ENCODE results near the gene JAKMIP1. TPM values are rescaled to one million over a fixed set of nuclear protein-coding genes. Genes with fewer than 3 reads are reported as not detected.

Gene JAKMIP1
- polyA plus RNA-seq, 3 donors: 0.08 TPM; not detected in 2

GRCh38 chr4:5976921-5977320, 223.4 kb downstream of the JAKMIP1 start:
- H3K36me3 Mint-ChIP-seq: no peaks in the 10 kb centered on the region
- Histone ChIP-seq H3K27ac (ENCODE audit: low read depth in 1 of 2, low read length in 2 of 2) (no peak overlapping the region), H3K4me3 (replicated peaks in 1 of 3; ENCODE audit: low read depth in 2 of 3, low read length in 3 of 3) (no peak overlapping the region), H3K4me2 (replicated peaks; ENCODE audit: extremely low read depth, low read length, poor library complexity, severe bottlenecking) (no peak overlapping the region), H3K79me2 (ENCODE audit: insufficient read depth, low read length) (no peaks in the 10 kb centered on the region), H3K27me3 (ENCODE audit: control insufficient read depth in 2 of 2, insufficient read depth in 2 of 2, low read length in 2 of 2) (no peaks in the 10 kb centered on the region), H2AFZ (ENCODE audit: insufficient read depth, low read depth, low read length, poor library complexity, severe bottlenecking) (no peak overlapping the region), H3K9me3 (replicated peaks in 1 of 2; ENCODE audit: control insufficient read depth in 1 of 2, insufficient read depth in 1 of 2, low read length in 2 of 2) (no peaks in the 10 kb centered on the region), H3K4me1 (ENCODE audit: control insufficient read depth in 1 of 2, insufficient read depth in 2 of 2, low read length in 2 of 2) (no peaks in the 10 kb centered on the region), H3K36me3 (replicated peaks in 1 of 2; ENCODE audit: control insufficient read depth in 1 of 2, insufficient read depth in 2 of 2, low read length in 2 of 2) (no peaks in the 10 kb centered on the region), H3K9ac (ENCODE audit: insufficient read depth, low read length, poor library complexity, severe bottlenecking) (no peak overlapping the region), H4K20me1 (ENCODE audit: insufficient read depth, low read length) (no peaks in the 10 kb centered on the region)
- 70% methylated on average over 7 of the region's 9 CpGs for WGBS (ENCODE audit: insufficient coverage)
- H3K4me3 Mint-ChIP-seq: no peak overlapping the region
- intact Hi-C loops (cut with micrococcal nuclease): no loop called here
- H3K4me1 Mint-ChIP-seq: no peaks in the 10 kb centered on the region
- no peak for TF ChIP-seq CTCF (IDR thresholded peaks at IDR 0.05)
- DNase-seq: no peak
- H3K27me3 Mint-ChIP-seq (ENCODE audit: low read depth in 3 of 3): peaks cover 8 to 13% (median 11%) of the 10 kb centered on the region in 3 donors
- H3K9me3 Mint-ChIP-seq: no peaks in the 10 kb centered on the region
- H3K27ac Mint-ChIP-seq: no peak overlapping the region

GRCh38 chr4:5976431-5976830, 223.9 kb downstream of the JAKMIP1 start:
- Histone ChIP-seq H4K20me1 (ENCODE audit: insufficient read depth, low read length) (no peaks in the 10 kb centered on the region), H3K36me3 (replicated peaks in 1 of 2; ENCODE audit: control insufficient read depth in 1 of 2, insufficient read depth in 2 of 2, low read length in 2 of 2) (no peaks in the 10 kb centered on the region), H3K79me2 (ENCODE audit: insufficient read depth, low read length) (no peaks in the 10 kb centered on the region), H3K4me2 (replicated peaks; ENCODE audit: extremely low read depth, low read length, poor library complexity, severe bottlenecking) (no peak overlapping the region), H2AFZ (ENCODE audit: insufficient read depth, low read depth, low read length, poor library complexity, severe bottlenecking) (no peak overlapping the region), H3K27ac (ENCODE audit: low read depth in 1 of 2, low read length in 2 of 2) (no peak overlapping the region), H3K4me1 (ENCODE audit: control insufficient read depth in 1 of 2, insufficient read depth in 2 of 2, low read length in 2 of 2) (no peaks in the 10 kb centered on the region), H3K27me3 (ENCODE audit: control insufficient read depth in 2 of 2, insufficient read depth in 2 of 2, low read length in 2 of 2) (no peaks in the 10 kb centered on the region), H3K9ac (ENCODE audit: insufficient read depth, low read length, poor library complexity, severe bottlenecking) (no peak overlapping the region), H3K4me3 (replicated peaks in 1 of 3; ENCODE audit: low read depth in 2 of 3, low read length in 3 of 3) (no peak overlapping the region), H3K9me3 (replicated peaks in 1 of 2; ENCODE audit: control insufficient read depth in 1 of 2, insufficient read depth in 1 of 2, low read length in 2 of 2) (no peaks in the 10 kb centered on the region)
- intact Hi-C loops (cut with micrococcal nuclease): no loop called here
- Mint-ChIP-seq H3K36me3 (no peaks in the 10 kb centered on the region), H3K27me3 (ENCODE audit: low read depth in 3 of 3) (peaks cover 5 to 13% (median 11%) of the 10 kb centered on the region in 3 donors), H3K4me3 (no peak overlapping the region), H3K4me1 (no peaks in the 10 kb centered on the region), H3K27ac (no peak overlapping the region), H3K9me3 (no peaks in the 10 kb centered on the region)
- WGBS (ENCODE audit: insufficient coverage): 100% methylated on average over 2 of the region's 6 CpGs
- DNase-seq: no peak
- TF ChIP-seq CTCF (IDR thresholded peaks at IDR 0.05): no peak

Other genes with a start within 250 kb of the JAKMIP1 start
- not detected for gene C4orf50, start 182.1 kb downstream of the JAKMIP1 start, polyA plus RNA-seq
- 1 to 10 TPM in 1 of 3 donors, under 1 TPM in 2; 0.39 to 1.8 (median 0.93) TPM for gene WFS1, start 69.3 kb upstream of the JAKMIP1 start, polyA plus RNA-seq

All from CD14-positive monocyte (primary cell).